Progenitor cell of endocrine pancreas (in vitro differentiated cells): Measurements from ENCODE around the gene TMEM98. TPM values are rescaled to one million over a fixed set of nuclear protein-coding genes. Genes with fewer than 3 reads are reported as not detected.

Experiments
- DNase-seq: peaks from one replicate; pipeline ENCODE4 v3.0.0; 2021; ENCODE audit warnings: low spot score; ENCODE audit not compliant: unreplicated experiment
- H3K27ac Mint-ChIP-seq: 2 replicates; pipeline ENCODE4 v1.8.0; 2021; ENCODE audit warnings: mild to moderate bottlenecking, moderate library complexity, mixed read lengths
- H3K27me3 Mint-ChIP-seq: 2 replicates; pipeline ENCODE4 v1.8.0; 2021; ENCODE audit warnings: mixed read lengths
- H3K36me3 Mint-ChIP-seq: 2 replicates; pipeline ENCODE4 v1.8.0; 2022; ENCODE audit warnings: mixed read lengths; ENCODE audit not compliant: insufficient read depth
- H3K4me1 Mint-ChIP-seq: 2 replicates; pipeline ENCODE4 v1.8.0; 2021; ENCODE audit warnings: low read depth, mixed read lengths
- H3K4me3 Mint-ChIP-seq: 2 replicates; pipeline ENCODE4 v1.8.0; 2021; ENCODE audit warnings: low read depth, mild to moderate bottlenecking, moderate library complexity, mixed read lengths
- H3K9me3 Mint-ChIP-seq: 2 replicates; pipeline ENCODE4 v1.8.0; 2021; ENCODE audit warnings: low read depth, mixed read lengths
- total RNA-seq: library from RNA; stranded (reverse); gene quantifications from 2 replicates; pipeline ENCODE4 v1.2.1, GENCODE V29; 2021
- TF ChIP-seq, protein P1 (sequence below): fragments of 200-600 bp; sonication (generic); IDR thresholded peaks from one replicate; pipeline ENCODE4 v1.5.0; 2021; ENCODE audit warnings: antibody characterized with exemption, mild to moderate bottlenecking; ENCODE audit not compliant: unreplicated experiment

Gene TMEM98
- total RNA-seq, 1 donor from 2014 or later: 181 TPM

DNA sequence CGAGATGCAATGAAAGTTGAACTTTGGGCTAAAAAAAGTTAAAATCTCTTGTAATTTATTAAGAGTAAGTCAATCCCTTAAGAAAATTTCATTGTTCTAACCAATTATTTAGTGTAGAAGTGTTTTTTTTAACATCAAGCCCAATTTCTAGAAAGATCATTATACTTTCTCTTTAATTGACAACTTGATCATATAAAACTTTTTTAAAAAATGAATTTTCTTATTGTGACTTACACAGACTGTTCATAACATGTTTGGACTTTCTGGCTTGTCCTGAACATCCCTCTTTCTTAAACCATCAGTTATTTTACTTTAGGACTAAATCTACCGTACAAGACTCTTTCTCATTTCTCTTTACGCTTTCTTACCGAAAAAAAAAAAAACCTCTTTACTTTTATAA lies 26.2 kb upstream of the TMEM98 start:
- Mint-ChIP-seq H3K4me1 (peaks cover 6% of the 10 kb centered on the region), H3K4me3 (no peak overlapping the region), H3K36me3 (no peaks in the 10 kb centered on the region), H3K27ac (no peak overlapping the region), H3K9me3 (no peaks in the 10 kb centered on the region), H3K27me3 (no peaks in the 10 kb centered on the region)
- TF ChIP-seq, protein P1, sequence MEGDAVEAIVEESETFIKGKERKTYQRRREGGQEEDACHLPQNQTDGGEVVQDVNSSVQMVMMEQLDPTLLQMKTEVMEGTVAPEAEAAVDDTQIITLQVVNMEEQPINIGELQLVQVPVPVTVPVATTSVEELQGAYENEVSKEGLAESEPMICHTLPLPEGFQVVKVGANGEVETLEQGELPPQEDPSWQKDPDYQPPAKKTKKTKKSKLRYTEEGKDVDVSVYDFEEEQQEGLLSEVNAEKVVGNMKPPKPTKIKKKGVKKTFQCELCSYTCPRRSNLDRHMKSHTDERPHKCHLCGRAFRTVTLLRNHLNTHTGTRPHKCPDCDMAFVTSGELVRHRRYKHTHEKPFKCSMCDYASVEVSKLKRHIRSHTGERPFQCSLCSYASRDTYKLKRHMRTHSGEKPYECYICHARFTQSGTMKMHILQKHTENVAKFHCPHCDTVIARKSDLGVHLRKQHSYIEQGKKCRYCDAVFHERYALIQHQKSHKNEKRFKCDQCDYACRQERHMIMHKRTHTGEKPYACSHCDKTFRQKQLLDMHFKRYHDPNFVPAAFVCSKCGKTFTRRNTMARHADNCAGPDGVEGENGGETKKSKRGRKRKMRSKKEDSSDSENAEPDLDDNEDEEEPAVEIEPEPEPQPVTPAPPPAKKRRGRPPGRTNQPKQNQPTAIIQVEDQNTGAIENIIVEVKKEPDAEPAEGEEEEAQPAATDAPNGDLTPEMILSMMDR: no peak
- DNase-seq: no peak

DNA sequence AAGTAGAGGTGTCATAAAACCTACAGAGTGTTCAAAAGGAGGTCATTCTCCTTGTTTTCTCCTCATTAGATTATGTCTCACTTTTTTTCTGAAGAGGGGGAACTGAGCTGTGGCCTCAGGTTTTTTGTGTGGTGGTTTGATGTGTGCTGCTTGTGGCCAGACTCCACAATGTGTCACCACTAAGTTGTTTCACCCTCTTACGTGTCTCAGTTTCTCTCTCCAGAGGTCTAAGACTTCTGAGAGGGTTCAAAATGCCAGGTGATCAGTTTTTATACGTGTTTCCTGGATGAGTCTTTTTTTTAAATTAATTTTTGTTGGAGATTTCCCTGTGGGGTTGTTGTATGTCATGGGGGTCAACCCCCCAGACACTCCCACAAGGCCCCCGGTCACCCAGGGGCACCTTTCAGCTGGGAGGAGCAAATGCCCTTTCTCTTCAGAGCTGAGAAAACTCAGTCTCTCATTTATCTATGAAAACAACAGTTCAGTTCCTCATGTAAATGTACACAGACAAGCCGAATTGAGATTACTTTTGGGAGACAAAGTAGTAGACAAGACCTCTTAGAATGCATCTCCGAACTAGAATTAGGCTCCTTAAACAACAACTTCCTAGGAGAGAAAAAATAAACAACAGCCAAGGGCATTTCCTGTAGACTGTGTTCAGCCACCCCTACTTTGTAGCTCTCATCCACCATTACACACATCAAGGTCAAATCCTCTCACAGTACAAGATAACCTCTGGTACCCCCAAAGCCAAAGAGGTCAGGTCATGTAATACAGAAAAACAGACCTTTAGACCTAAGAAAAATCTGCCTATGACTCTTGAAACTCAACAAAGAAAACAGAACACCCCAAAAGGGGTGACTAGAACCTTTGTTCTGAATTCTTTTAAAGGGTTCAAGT lies 23.9 kb upstream of the TMEM98 start:
- TF ChIP-seq, protein P1: no peak
- Mint-ChIP-seq H3K9me3 (no peaks in the 10 kb centered on the region), H3K4me1 (no peaks in the 10 kb centered on the region), H3K36me3 (no peaks in the 10 kb centered on the region), H3K27me3 (no peaks in the 10 kb centered on the region), H3K4me3 (no peak overlapping the region), H3K27ac (no peak overlapping the region)
- no peak for DNase-seq

DNA sequence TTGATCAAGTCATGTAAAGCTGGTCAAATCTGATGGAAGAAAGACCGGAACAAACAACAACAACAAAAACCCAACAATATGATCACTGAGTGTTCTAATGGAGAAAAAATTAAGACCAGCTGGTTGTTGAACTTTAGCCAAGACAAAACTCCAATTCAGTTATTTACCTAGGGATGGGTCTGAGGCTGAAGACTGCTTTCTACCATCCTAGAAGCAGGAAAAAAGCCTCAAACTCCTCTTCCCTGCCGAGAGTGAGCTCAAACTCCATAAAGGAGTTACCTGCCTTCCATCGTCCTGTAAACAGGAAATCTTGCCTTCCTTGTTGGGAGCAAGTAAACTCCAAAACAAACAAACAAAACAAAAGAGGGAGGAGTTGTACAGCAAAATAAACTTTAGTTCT lies 23.1 kb upstream of the TMEM98 start:
- H3K27me3 Mint-ChIP-seq: no peaks in the 10 kb centered on the region
- TF ChIP-seq, protein P1: no peak
- H3K27ac Mint-ChIP-seq: no peak overlapping the region
- H3K4me3 Mint-ChIP-seq: no peak overlapping the region
- DNase-seq: no peak
- peaks cover 2% of the 10 kb centered on the region for H3K4me1 Mint-ChIP-seq
- no peaks in the 10 kb centered on the region for H3K9me3 Mint-ChIP-seq
- no peaks in the 10 kb centered on the region for H3K36me3 Mint-ChIP-seq

DNA sequence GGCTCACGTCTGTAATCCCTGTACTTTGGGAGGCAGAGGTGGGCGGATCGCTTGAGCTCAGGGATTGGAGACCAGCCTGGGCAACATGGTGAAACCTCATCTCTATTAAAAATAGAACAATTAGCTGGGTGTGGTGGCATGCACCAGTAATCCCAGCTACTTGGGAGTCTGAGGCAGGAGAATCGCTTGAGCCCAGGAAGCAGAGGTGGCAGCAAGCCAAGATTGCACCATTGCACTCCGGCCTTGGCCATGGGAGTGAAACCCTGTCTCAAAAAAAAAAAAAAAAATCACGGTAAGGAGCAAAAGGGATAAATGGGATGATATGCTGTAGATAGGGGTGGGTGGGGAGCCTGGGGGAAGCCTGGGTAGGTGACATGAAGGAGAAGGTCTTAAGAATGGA lies 20.4 kb upstream of the TMEM98 start:
- no peak for DNase-seq
- H3K4me1 Mint-ChIP-seq: peaks cover 10% of the 10 kb centered on the region

DNA sequence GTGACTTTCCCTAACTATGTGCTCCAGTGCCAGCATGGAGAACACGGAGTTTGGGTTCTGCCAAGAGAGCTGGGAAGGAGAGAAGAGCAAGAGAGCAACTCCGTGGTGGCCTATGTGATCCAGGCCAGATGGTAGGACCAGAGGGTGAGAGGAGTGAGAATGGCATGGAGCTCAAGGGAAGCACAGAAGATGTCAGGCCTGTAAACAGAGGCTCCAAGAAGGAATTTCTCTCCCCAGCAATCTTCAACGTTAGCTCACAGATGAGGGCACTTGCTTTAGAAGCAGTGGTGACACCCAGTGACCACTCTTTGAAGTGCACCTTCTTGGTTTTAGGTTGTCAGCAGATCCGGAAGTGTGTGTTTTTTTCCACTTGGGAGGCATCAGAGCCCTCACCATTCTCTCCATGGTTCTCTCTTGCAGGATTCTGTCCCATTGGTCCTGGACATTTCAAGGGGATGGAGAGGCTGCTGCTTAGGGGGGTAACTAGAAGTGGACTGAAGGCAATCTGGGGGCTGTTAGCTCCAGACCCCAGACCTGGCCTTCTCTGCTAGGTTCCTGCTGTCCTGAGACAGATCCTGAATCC lies 18.1 kb upstream of the TMEM98 start:
- Mint-ChIP-seq H3K4me3 (no peak overlapping the region), H3K27ac (no peak overlapping the region), H3K4me1 (peaks cover 12% of the 10 kb centered on the region), H3K36me3 (no peaks in the 10 kb centered on the region), H3K27me3 (no peaks in the 10 kb centered on the region), H3K9me3 (no peaks in the 10 kb centered on the region)
- peak; percentile 60 for DNase-seq
- TF ChIP-seq, protein P1: peak; percentile 68

More for the DNA sequence above, 20.4 kb upstream of the TMEM98 start:
- H3K27ac Mint-ChIP-seq: no peak overlapping the region
- no peaks in the 10 kb centered on the region for H3K36me3 Mint-ChIP-seq
- no peaks in the 10 kb centered on the region for H3K9me3 Mint-ChIP-seq
- no peak overlapping the region for H3K4me3 Mint-ChIP-seq
- no peaks in the 10 kb centered on the region for H3K27me3 Mint-ChIP-seq
- TF ChIP-seq, protein P1: no peak
